MM.1S (cell line): Measurements from ENCODE around the gene YPEL3.

Source experiments
- DNase-seq: peaks from one replicate; pipeline ENCODE4 v3.0.0-alpha.2; 2015
- H2AFZ ChIP-seq: fragments of 300-600 bp; sonication (generic); 2 replicates; pipeline ENCODE4 v1.6.0; 2016; ENCODE audit warnings: antibody characterized with exemption, low read length
- H3F3A ChIP-seq: fragments of 300-600 bp; sonication (generic); 2 replicates; pipeline ENCODE4 v1.6.1; 2016; ENCODE audit warnings: mild to moderate bottlenecking, antibody characterized with exemption, low read length, moderate library complexity, mixed read lengths; ENCODE audit not compliant: insufficient read depth
- H3K27ac ChIP-seq: fragments of 300-600 bp; sonication (generic); 2 replicates; pipeline ENCODE4 v1.5.1; 2016; ENCODE audit warnings: mild to moderate bottlenecking, low read length
- H3K27me3 ChIP-seq: fragments of 300-600 bp; sonication (generic); replicated peaks from 2 replicates; pipeline ENCODE4 v1.6.0; 2016; ENCODE audit warnings: low read length; ENCODE audit not compliant: insufficient read depth
- H3K36me3 ChIP-seq: fragments of 300-600 bp; sonication (generic); replicated peaks from 2 replicates; pipeline ENCODE4 v1.6.1; 2016; ENCODE audit warnings: mild to moderate bottlenecking, low read length, mixed read lengths; ENCODE audit not compliant: insufficient read depth
- H3K4me1 ChIP-seq: fragments of 300-600 bp; sonication (generic); 2 replicates; pipeline ENCODE4 v1.6.1; 2016; ENCODE audit warnings: low read length, mixed read lengths
- H3K4me2 ChIP-seq: fragments of 300-600 bp; sonication (generic); 2 replicates; pipeline ENCODE4 v1.6.0; 2016; ENCODE audit warnings: low read depth, low read length
- H3K4me3 ChIP-seq: fragments of 300-600 bp; sonication (generic); 2 replicates; pipeline ENCODE4 v1.5.1; 2016; ENCODE audit warnings: low read length, mixed read lengths
- H3K79me2 ChIP-seq: fragments of 300-600 bp; sonication (generic); 2 replicates; pipeline ENCODE4 v1.6.1; 2016; ENCODE audit warnings: mixed run types, low read length, mixed read lengths
- H3K9ac ChIP-seq: fragments of 300-600 bp; sonication (generic); 2 replicates; pipeline ENCODE4 v1.6.1; 2016; ENCODE audit warnings: low read length, mixed read lengths
- H3K9me2 ChIP-seq: fragments of 300-600 bp; sonication (generic); replicated peaks from 2 replicates; pipeline ENCODE4 v1.6.1; 2016; ENCODE audit warnings: mild to moderate bottlenecking, low read length, mixed read lengths; ENCODE audit not compliant: insufficient read depth
- H3K9me3 ChIP-seq: fragments of 300-600 bp; sonication (generic); replicated peaks from 2 replicates; pipeline ENCODE4 v1.6.1; 2016; ENCODE audit warnings: mild to moderate bottlenecking, low read length, mixed read lengths; ENCODE audit not compliant: insufficient read depth
- H4K20me1 ChIP-seq: fragments of 300-600 bp; sonication (generic); 2 replicates; pipeline ENCODE4 v1.6.1; 2016; ENCODE audit warnings: mild to moderate bottlenecking, low read length, moderate library complexity, mixed read lengths; ENCODE audit not compliant: insufficient read depth
- CTCF ChIP-seq: fragments of 300-600 bp; sonication (generic); IDR thresholded peaks from 2 replicates; pipeline ENCODE4 v1.5.1; 2016; ENCODE audit warnings: antibody characterized with exemption, low read length, mixed read lengths
- EZH2 ChIP-seq: fragments of 300-600 bp; sonication (generic); optimal IDR thresholded peaks from 2 replicates; pipeline ENCODE3; 2017; ENCODE audit warnings: low read depth, mild to moderate bottlenecking, antibody characterized with exemption, low read length, mixed read lengths
- EZH2phosphoT487 ChIP-seq: fragments of 300-600 bp; sonication (generic); IDR thresholded peaks from 2 replicates; pipeline ENCODE4 v1.6.1; 2018; ENCODE audit warnings: antibody characterized with exemption, low read length

Gene YPEL3

GRCh38 chr16:30049871-30050270 is 46.1 kb downstream of the YPEL3 start:
- Histone ChIP-seq H3K9me2 (no peaks in the 10 kb centered on the region), H3K27me3 (no peaks in the 10 kb centered on the region), H3K9ac (no peak overlapping the region)

GRCh38 chr16:30046588-30046987 is 49.4 kb downstream of the YPEL3 start:
- TF ChIP-seq EZH2 (no peak), CTCF (no peak), EZH2phosphoT487 (no peak)
- H3K9ac ChIP-seq, result no peak overlapping the region
- H3K4me1 ChIP-seq, result no peaks in the 10 kb centered on the region
- H3K27ac ChIP-seq, result no peak overlapping the region
- no peaks in the 10 kb centered on the region for H3K36me3 ChIP-seq
- H2AFZ ChIP-seq, result no peak overlapping the region
- H3K27me3 ChIP-seq, result no peaks in the 10 kb centered on the region
- no peak overlapping the region for H3K4me3 ChIP-seq
- DNase-seq, result no peak
- H3K9me2 ChIP-seq, result no peaks in the 10 kb centered on the region
- no peaks in the 10 kb centered on the region for H4K20me1 ChIP-seq
- H3K4me2 ChIP-seq, result no peak overlapping the region
- no peaks in the 10 kb centered on the region for H3K9me3 ChIP-seq
- H3F3A ChIP-seq, result no peaks in the 10 kb centered on the region
- no peaks in the 10 kb centered on the region for H3K79me2 ChIP-seq

More at GRCh38 chr16:30049871-30050270, 46.1 kb downstream of the YPEL3 start:
- no peak for DNase-seq
- H3K4me2 ChIP-seq, result no peak overlapping the region
- no peak for TF ChIP-seq CTCF
- TF ChIP-seq EZH2phosphoT487, result no peak
- no peak for TF ChIP-seq EZH2
- H2AFZ ChIP-seq, result no peak overlapping the region
- H3F3A ChIP-seq, result 0 out of 2 replicates have a peak, but pooled peaks cover 3% of the 10 kb centered on the region
- H3K9me3 ChIP-seq, result no peaks in the 10 kb centered on the region
- peaks cover 6% of the 10 kb centered on the region for H3K79me2 ChIP-seq
- no peak overlapping the region for H3K27ac ChIP-seq
- no peak overlapping the region for H3K4me3 ChIP-seq
- H3K4me1 ChIP-seq, result peaks cover 6% of the 10 kb centered on the region
- H3K36me3 ChIP-seq, result no peaks in the 10 kb centered on the region
- H4K20me1 ChIP-seq, result no peaks in the 10 kb centered on the region

- H3K9ac ChIP-seq, result no peak overlapping the region
- no peaks in the 10 kb centered on the region for H3K9me2 ChIP-seq
- H3K27ac ChIP-seq, result no peak overlapping the region
- H4K20me1 ChIP-seq, result no peaks in the 10 kb centered on the region
- no peak overlapping the region for H3K4me3 ChIP-seq
- no peak overlapping the region for H3K4me2 ChIP-seq
- no peaks in the 10 kb centered on the region for H3K79me2 ChIP-seq
- TF ChIP-seq CTCF (no peak), EZH2 (no peak), EZH2phosphoT487 (no peak)
- H3K4me1 ChIP-seq, result no peaks in the 10 kb centered on the region
- no peak for DNase-seq
- H3K27me3 ChIP-seq, result no peaks in the 10 kb centered on the region
- no peak overlapping the region for H2AFZ ChIP-seq
- H3K9me3 ChIP-seq, result no peaks in the 10 kb centered on the region
- H3K36me3 ChIP-seq, result no peaks in the 10 kb centered on the region
- H3F3A ChIP-seq, result no peaks in the 10 kb centered on the region
Observed at GRCh38 chr16:30046178-30046577, 49.8 kb downstream of the YPEL3 start.
